ENCODE measurements around the gene ASCL5.

ASCL5 gene

GRCh38 chr1:201110138-201110537, 16.8 kb downstream of the ASCL5 start:
- DNase-seq = no peak

- no peak for DNase-seq
Measured at GRCh38 chr1:201109651-201110050, 17.3 kb downstream of the ASCL5 start.

DNA sequence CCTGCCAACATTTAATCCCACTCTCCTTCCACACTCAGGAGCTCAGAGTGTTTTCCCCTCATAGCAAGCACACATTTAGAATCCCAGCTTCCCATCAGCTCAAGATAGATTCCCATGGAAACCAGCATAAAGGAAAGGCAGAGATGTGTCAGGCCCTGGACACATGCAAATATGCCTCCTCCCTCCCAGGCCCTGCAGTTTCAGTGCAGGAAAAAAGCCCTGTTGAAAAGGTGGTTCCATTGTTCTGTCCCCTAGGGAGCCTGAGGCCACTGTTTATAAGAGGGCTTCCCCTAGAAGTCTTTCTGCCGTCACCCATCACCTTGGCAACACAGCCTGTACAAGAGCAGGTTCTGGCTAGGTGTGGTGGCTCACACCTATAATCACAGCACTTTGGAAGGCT, 18.4 kb downstream of the ASCL5 start:
- DNase-seq = no peak

GRCh38 chr1:201105688-201106087, 21.3 kb downstream of the ASCL5 start:
- DNase-seq = no peak

GRCh38 chr1:201104141-201104540, 22.8 kb downstream of the ASCL5 start:
- no peak for DNase-seq

- no peak for DNase-seq
Measured at GRCh38 chr1:201103666-201104065, 23.3 kb downstream of the ASCL5 start.

DNA sequence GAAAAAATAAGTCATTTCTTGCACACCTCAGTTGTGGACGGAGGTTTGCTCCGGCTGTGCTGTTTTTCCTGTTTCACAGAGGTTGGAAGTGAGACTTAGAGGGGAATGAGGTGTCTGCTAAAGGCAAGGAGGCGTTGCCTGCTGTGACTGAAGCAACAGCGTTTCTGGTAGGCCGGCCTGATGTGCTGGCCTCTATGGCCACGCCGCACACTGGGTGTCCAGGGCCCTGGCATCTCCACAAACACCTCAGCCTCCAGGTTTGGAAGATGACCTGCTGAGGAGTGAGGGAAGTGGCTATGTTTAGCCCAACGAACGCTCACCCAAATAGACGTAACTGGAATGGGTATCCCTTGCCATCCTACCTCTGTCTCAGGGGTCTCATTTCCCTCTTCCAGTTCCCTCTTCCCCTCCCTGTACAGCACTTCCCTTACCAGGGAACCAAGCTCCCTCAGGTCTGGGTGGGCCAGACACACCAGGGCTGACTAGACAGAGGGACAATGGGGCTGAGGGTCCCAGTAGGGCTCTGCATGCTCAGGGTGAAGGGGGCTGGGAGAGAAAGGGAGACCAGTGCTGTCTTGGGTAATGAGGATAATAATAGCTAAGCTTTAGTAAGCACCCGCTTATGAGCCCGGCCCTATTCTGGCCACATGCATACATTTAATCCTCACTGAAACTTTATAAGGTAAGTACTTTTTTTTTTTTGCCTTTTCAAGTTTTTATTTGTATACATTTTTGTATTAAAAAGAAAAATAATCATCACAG, 26.6 kb downstream of the ASCL5 start:
- no peak for DNase-seq

DNA sequence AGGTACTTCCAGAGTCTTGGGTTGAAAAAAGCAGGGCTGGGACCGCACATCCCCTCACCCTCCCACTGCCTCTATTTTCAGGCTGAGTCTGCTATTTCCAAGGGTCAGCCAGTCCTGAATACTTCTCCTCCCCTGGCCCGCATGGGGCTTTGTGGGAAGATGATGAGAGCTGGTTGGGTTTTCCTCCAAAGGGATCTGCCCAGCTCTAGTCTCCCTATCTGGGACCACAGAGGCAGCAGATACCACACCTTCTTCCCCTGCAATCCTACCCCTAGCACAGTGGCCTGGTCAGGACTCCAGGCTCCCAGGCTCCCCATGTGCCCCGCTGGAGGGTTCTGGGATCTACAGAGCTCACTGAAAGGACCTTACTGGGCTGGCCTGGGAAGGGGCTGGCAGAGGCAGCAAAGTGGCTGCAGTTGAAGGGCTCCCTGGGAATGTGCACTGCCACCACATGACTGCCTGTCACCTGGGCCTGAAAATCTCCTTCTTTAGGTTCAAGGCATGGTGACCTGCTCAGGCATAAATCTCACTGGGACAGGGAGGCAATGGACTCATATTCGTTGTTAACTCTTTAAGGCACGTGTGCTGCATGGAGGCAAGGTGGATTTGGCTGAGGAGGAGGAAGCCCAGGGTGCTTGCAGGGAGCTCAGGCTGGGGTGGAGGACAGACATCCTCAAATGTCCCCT, 27.8 kb downstream of the ASCL5 start:
- no peak for DNase-seq

DNA sequence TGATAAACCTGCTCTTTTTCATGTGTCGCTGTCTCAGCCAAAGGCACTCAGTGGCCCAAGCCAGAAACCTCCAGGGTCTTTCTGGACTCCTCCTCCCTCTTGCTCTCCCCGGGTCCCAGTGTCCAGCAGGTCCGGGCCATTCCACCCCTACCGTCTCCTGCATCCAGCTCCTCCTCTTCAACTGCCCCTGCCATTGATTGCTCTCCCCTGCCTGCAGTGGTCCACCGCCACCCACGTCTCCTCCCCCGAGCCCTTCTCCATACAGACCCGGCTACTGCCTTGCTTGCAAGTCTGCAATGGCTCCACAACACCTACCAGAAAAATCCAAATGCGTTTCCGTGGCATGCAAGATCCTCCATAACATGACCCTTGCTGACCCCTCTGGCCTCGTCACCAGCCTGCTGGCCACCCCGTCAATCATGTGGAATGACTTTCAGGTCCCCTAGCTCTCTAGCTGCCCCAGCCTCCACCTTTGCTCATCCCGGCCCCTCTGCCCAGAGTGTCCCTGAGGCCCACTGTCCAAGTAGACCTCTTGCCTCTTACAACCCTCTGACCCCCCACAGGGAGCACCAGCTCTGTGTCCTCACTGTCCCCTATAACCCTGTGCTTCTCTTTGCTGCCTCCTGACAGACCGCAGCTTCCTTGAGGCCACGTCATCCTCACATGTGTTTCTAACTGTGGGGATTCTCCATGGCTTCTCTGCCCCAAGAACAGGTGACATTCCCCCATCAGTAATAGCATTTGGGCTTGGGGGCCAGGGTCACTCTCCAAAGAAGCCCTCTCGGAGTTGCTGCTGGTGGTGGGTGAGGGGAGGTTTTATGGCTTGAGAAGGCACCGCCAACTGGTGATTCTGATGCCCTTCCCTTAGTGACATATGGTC, 29.8 kb downstream of the ASCL5 start:
- no peak for DNase-seq

- DNase-seq = no peak
Measured at GRCh38 chr1:201096041-201096461, 30.9 kb downstream of the ASCL5 start.

- DNase-seq = no peak
Measured at GRCh38 chr1:201095581-201095980, 31.4 kb downstream of the ASCL5 start.

- DNase-seq = no peak
Measured at GRCh38 chr1:201094832-201095231, 32.2 kb downstream of the ASCL5 start.

DNA sequence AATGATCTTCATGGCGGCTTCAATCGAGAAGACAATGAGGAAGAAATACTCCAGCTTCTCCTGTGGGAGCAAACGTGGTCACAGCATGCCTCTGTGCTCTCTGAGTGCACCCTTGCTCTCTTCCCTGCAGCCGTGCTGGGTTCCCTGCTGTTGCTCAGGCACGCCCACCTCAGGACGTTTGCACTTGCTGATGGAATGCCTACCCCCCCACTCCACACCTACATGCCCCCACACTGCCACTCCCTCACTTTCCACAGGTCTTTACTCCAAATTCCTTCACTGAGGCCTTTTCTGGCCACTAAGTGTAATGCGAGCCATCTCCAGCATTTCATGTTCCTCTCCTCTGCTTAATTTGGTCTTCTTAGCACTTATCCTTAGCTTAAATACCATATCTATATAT, 33.0 kb downstream of the ASCL5 start:
- no peak for DNase-seq

- no peak for DNase-seq
Measured at GRCh38 chr1:201093561-201093960, 33.4 kb downstream of the ASCL5 start.

- no peak for DNase-seq
Measured at GRCh38 chr1:201092738-201093137, 34.2 kb downstream of the ASCL5 start.

DNA sequence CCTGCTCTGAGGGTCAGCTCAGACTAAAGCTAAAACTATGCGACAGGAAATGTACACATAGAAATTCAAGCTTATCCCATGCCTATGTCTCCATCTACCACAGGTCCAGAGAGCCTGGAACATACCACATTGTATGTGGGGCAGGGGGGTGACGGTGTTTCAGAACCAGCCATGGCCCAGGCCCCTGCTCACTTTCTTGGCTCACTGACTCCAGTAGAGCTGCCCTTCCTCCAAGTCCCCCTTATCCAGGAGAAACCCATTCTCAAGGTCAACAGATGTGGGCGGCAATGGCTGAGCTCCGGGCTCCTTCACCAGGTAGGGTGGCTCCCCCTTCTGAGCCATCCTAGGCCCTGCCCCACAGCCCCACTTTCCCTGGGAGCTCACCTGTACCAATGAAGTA, 35.7 kb downstream of the ASCL5 start:
- no peak for DNase-seq

- no peak for DNase-seq
Measured at GRCh38 chr1:201090541-201090940, 36.4 kb downstream of the ASCL5 start.

GRCh38 chr1:201089596-201089995, 37.4 kb downstream of the ASCL5 start:
- no peak for DNase-seq

- no peak for DNase-seq
Measured at GRCh38 chr1:201088901-201089525, 38.0 kb downstream of the ASCL5 start.

GRCh38 chr1:201088395-201088794, 38.6 kb downstream of the ASCL5 start:
- DNase-seq = no peak

DNA sequence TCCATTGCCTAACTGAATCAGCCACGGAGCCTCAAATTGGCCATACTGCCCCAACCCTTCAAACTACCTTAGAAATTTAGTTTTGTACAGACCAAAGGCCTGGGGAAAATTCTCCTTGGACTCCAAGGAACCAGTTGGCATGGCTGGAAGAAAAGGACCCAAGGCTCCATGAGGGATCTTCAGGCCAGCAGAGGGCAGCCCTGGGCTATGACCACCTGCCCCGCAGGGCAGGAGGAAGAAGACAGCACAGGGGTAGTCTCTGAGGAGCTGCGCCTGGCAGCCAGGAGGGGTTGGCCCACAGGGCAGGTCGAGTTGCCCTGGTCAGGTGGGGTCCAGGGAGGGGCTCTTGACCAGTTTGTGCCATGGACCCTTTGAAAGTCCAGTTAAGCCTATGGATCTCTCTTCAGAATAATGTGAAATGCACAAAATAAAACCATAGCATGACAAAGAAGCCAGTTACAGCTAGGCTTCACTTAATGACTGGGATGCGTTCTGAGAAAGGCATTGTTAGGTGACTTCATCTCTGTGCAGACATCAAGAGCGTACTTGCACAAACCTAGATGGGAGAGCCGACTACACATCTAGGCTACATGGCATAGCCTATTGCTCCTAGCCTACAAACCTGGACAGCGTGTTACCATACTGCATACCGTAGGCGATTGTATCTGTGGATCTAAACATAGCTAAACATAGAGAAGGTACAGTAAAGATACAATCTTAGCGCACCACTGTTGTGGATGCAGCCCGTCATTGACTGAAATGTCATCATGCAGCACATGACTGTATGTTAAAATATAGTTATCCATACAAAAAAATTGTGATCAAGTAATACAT, 40.9 kb downstream of the ASCL5 start:
- DNase-seq = peak; percentile 30

DNA sequence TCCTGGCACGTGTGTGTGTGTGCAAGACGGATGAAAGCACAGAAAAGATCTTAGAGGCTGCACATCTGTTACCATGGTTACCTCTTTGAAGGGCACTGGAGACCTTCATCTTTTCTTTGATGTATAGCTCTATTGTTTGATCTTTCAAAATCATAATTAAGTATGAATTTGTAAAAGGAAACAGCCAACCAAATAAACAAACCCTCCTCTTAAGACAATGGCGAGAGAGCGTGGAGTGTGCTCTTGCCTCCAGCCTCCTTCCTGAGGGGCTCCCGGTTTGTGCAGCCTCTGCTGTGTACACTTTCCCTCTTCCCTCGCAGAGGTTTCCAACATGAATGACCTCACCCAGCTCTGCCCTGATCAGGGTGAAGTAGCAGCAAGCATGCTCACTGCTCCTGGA, 42.7 kb downstream of the ASCL5 start:
- DNase-seq = no peak
